Nephron progenitor cell (in vitro differentiated cells): ENCODE measurements around the gene ITLN1.
"Not testable (repeated sequence)": the region's sequence is repeated elsewhere in the genome, so short reads cannot be mapped to it uniquely, and the experiment has no call there.

Source experiments
- DNase-seq: peaks from one replicate; pipeline ENCODE4 v3.0.0; 2021
- H3K27ac Mint-ChIP-seq: 2 replicates; pipeline ENCODE4 v1.8.0; 2021; ENCODE audit warnings: mild to moderate bottlenecking, moderate library complexity, mixed read lengths
- H3K27me3 Mint-ChIP-seq: 2 replicates; pipeline ENCODE4 v1.8.0; 2021; ENCODE audit warnings: mild to moderate bottlenecking, low read depth, mixed read lengths; ENCODE audit not compliant: poor library complexity
- H3K36me3 Mint-ChIP-seq: 2 replicates; pipeline ENCODE4 v1.8.0; 2021; ENCODE audit warnings: low read depth, mixed read lengths
- H3K4me1 Mint-ChIP-seq: 2 replicates; pipeline ENCODE4 v1.8.0; 2021; ENCODE audit warnings: mixed read lengths
- H3K4me3 Mint-ChIP-seq: 2 replicates; pipeline ENCODE4 v1.8.0; 2021; ENCODE audit warnings: mild to moderate bottlenecking, moderate library complexity, mixed read lengths
- H3K9me3 Mint-ChIP-seq: 2 replicates; pipeline ENCODE4 v1.8.0; 2021; ENCODE audit warnings: mild to moderate bottlenecking, moderate library complexity, mixed read lengths
- CTCF ChIP-seq: fragments of 200-600 bp; sonication (generic); IDR thresholded peaks from 2 replicates; pipeline ENCODE4 v1.5.0; 2021; ENCODE audit warnings: antibody characterized with exemption

Gene ITLN1

GRCh38 chr1:160911441-160911840, 26.5 kb upstream of the ITLN1 start:
- no peak for DNase-seq
- Mint-ChIP-seq H3K27me3 (peaks cover 2% of the 10 kb centered on the region), H3K4me3 (no peak overlapping the region), H3K9me3 (no peaks in the 10 kb centered on the region), H3K36me3 (no peaks in the 10 kb centered on the region), H3K27ac (no peak overlapping the region), H3K4me1 (peaks cover 10% of the 10 kb centered on the region)
- TF ChIP-seq CTCF, result no peak

- Mint-ChIP-seq H3K27ac (no peak overlapping the region), H3K27me3 (peaks cover 4% of the 10 kb centered on the region), H3K4me3 (no peak overlapping the region), H3K36me3 (no peaks in the 10 kb centered on the region), H3K4me1 (peaks cover 10% of the 10 kb centered on the region), H3K9me3 (no peaks in the 10 kb centered on the region)
- no peak for DNase-seq
- TF ChIP-seq CTCF, result no peak
Observed at GRCh38 chr1:160910170-160910750, 25.3 kb upstream of the ITLN1 start.

DNA sequence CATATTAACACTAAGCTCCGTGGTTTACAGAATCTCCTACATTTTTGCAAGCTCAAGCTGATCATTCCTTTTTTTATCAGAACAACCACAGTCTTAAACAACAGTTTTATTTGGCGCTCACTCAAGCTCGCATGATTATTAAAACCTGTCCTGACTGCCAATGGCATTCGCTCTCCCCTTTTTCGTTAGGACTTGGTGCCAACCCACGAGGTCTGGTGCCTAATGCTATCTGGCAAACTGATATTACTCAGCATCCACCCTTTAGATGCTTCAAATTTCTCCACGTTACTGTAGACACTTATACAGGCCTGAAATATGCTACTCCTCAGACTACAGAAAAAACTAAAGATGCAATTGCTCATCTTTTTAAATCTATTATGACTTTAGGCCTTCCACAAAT, 23.0 kb upstream of the ITLN1 start:
- Mint-ChIP-seq H3K27me3 (peaks cover 4% of the 10 kb centered on the region), H3K4me1 (peaks cover 5% of the 10 kb centered on the region), H3K27ac (no peak overlapping the region), H3K4me3 (no peak overlapping the region), H3K36me3 (no peaks in the 10 kb centered on the region), H3K9me3 (no peaks in the 10 kb centered on the region)
- no peak for TF ChIP-seq CTCF
- DNase-seq, result no peak

DNA sequence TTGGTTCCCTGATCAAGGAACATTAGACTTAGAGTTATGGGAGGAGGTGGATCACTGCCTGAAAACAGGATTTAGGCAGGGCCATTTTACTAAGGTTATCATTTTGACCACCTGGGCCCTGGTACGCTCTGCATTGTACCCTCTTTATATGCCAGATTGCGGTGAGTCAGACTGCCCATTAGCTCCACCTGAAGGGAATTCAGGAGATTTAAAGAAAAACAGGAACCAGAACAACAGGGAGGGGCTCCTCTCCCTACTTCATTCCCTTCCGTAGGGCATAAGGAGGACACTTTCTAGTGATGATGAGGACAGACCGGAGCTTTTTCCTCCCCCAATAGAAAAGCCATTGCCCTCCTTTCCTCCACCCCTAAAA, 20.6 kb upstream of the ITLN1 start:
- Mint-ChIP-seq H3K9me3 (no peaks in the 10 kb centered on the region), H3K27ac (no peak overlapping the region), H3K4me3 (no peak overlapping the region), H3K4me1 (no peaks in the 10 kb centered on the region), H3K36me3 (no peaks in the 10 kb centered on the region), H3K27me3 (peaks cover 16% of the 10 kb centered on the region)
- no peak for DNase-seq
- TF ChIP-seq CTCF, result no peak

DNA sequence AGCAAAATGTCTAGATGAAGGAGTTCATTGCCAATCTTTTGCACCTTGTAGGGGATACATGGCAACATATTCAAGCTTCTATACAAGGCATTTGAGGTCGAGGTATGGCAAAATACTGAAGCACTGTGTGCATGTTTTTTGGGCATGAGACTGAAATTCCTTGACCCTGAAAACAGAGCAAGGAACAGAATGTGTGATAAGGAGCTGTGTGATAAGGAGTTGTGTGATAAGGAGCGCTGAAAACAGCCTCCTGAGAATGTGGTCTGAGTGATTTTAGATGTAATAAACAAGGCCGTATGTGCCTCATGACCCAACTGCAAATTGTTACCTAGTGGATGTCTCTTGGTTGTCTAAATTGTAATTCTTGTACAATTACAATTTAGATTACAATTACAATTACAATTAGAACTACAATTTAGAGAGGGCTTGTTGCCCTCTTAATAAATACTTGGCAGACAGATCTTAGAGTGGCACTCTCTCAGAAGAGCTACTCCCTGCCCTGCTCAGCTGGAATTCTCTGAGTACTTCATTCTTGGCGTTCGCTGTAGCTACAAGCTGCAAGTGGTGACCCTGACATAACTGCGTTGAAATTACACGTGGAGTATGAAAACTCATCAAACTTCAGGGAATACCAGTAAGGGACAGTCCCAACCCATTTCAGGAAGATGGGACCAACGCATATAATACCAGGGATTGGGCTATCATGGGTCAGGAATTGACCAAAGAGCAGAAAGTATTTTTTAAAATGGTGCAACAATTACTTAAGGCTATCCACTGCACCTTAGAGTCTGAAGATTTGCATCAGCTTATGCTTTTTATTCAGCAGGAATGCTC, 20.0 kb upstream of the ITLN1 start:
- Mint-ChIP-seq H3K4me1 (no peaks in the 10 kb centered on the region), H3K9me3 (peaks cover 3% of the 10 kb centered on the region), H3K27ac (no peak overlapping the region), H3K36me3 (no peaks in the 10 kb centered on the region), H3K4me3 (no peak overlapping the region), H3K27me3 (peaks cover 20% of the 10 kb centered on the region)
- no peak for DNase-seq
- no peak for TF ChIP-seq CTCF

GRCh38 chr1:160902251-160902650, 17.3 kb upstream of the ITLN1 start:
- H3K36me3 Mint-ChIP-seq, DNase-seq, H3K27ac Mint-ChIP-seq, H3K4me1 Mint-ChIP-seq, H3K4me3 Mint-ChIP-seq: not testable (repeated sequence)
- Mint-ChIP-seq H3K27me3 (peaks cover 33% of the 10 kb centered on the region), H3K9me3 (peaks cover 16% of the 10 kb centered on the region)
